Measurements from ENCODE around the gene HELZ.
"Not testable (repeated sequence)": the region's sequence is repeated elsewhere in the genome, so short reads cannot be mapped to it uniquely, and the experiment has no call there.

HELZ gene

GRCh38 chr17:67050066-67050465 is 194.9 kb downstream of the HELZ start:
- DNase-seq (ENCODE audit: low read depth in 3 of 3) = no peak

DNA sequence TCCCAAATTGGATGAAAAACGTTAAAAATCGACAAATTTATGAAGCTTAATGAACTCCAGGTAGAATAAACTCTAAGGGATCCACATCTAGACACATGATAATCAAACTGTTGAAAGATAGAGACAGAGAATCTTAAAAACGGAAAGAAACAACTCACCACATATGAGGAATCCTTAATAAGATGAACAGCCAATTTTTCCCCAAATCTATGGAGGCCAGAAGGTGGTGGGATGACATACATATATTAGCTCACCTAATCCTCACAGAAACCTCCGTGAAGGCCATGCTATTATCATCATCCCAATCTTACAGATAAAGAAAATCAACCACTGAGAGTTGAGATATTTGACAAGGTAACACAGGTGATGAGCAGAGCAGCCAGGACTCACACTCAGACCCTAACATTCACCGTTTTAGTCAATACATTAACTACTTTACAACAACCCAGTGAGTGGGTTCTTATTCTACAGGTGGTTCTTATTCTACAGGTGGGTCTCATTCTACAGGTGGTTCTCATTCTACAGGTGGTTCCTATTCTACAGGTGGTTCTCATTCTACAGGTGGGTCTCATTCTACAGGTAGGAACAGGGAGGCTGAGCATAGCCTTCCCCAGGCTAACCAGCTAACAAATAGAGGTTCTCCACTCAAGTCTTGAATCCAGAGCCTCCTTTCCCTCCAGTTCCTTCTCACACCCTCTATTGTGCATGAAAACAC is 195.8 kb downstream of the HELZ start:
- no peak for DNase-seq (ENCODE audit: low read depth in 3 of 3)

GRCh38 chr17:67047382-67047781 is 197.6 kb downstream of the HELZ start:
- no peak for DNase-seq (ENCODE audit: low read depth in 3 of 3)

- no peak for DNase-seq (ENCODE audit: low read depth in 3 of 3)
These were observed 198.6 kb downstream of the HELZ start for GRCh38 chr17:67046398-67046797.

DNA sequence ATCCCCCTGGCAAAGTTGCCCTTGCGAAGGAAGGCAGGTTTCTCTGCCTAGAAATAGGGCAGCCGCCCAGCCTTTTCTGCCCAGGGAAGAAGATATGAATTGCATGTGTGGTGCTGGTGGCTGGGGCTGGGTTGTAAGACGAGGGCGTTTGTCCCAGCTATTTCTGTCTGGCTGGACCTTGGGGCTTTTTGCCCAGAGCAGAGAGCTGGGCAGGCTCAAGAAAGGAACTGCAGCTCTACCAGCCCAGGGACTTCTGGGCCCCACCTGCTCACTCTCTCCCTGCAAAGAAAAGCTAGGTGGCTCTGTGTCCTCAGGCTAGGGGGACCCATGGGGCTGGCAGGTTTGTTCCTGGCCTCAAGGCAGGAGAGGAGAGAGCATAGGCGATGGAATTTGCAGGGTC is 200.1 kb downstream of the HELZ start:
- no peak for DNase-seq (ENCODE audit: low read depth in 3 of 3)

- DNase-seq (ENCODE audit: low read depth in 3 of 3) = no peak
These were observed 200.8 kb downstream of the HELZ start, which contains the start of gene CACNG1 for GRCh38 chr17:67044016-67044772. Gene CACNG1, plus strand, starts transcription at chr17:67044554. Its CDS starts 107 bp downstream, at chr17:67044661.

- DNase-seq (ENCODE audit: low read depth in 3 of 3) = no peak
These were observed 201.7 kb downstream of the HELZ start for GRCh38 chr17:67043283-67043682.

- no peak for DNase-seq (ENCODE audit: low read depth in 3 of 3)
These were observed 202.8 kb downstream of the HELZ start for GRCh38 chr17:67041941-67042899.

GRCh38 chr17:67041531-67041930 is 203.5 kb downstream of the HELZ start:
- DNase-seq (ENCODE audit: low read depth in 3 of 3) = no peak

GRCh38 chr17:67041119-67041518 is 203.9 kb downstream of the HELZ start:
- DNase-seq (ENCODE audit: low read depth in 3 of 3) = not testable (repeated sequence)

- DNase-seq (ENCODE audit: low read depth in 3 of 3) = no peak
These were observed 204.3 kb downstream of the HELZ start for GRCh38 chr17:67040652-67041051.

- DNase-seq (ENCODE audit: low read depth in 3 of 3) = no peak
These were observed 206.1 kb downstream of the HELZ start for GRCh38 chr17:67038861-67039365.

- no peak for DNase-seq (ENCODE audit: low read depth in 3 of 3)
These were observed 209.6 kb downstream of the HELZ start for GRCh38 chr17:67035131-67036083.

DNA sequence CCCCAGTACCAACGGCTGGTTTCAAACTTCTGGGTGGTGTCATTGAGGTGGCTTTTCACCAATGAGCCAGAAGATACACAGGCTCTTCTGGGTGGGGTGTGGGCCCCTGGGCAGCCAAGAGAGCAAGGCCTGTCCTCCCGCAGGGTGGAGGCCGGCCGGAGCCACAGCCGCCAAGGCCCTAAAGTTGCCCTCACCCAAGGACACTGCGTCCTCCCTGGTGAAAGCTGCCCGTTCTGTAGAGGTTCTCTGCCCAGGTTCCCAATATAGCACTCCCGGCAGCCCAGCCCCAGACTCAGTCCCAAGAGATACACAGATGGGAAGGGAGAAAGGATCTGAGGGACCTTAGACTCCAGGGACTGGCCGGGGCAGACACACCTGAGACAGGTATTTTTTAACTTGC is 211.4 kb downstream of the HELZ start:
- no peak for DNase-seq (ENCODE audit: low read depth in 3 of 3)

GRCh38 chr17:67032985-67033384 is 212.0 kb downstream of the HELZ start:
- DNase-seq (ENCODE audit: low read depth in 3 of 3) = no peak

DNA sequence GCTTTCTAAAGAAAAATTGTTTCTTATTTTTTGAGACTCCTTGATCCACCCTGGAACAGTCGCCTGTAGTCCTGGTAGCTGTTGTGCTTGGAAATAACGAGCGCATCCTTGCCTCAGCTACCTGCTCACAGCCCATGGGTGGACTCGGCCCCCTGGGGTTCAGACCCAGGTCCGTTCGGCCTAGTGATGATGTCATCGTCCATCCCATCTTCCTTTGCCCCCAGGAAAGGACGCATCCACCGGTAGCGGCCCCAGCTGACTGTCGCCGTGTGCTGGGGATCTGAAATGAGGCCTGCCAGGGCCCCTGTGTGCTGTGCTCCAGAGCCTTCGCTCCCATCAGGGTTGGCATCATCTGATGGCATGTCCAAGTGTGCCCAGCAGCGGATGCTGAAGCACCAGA is 212.6 kb downstream of the HELZ start:
- DNase-seq (ENCODE audit: low read depth in 3 of 3) = no peak

- DNase-seq (ENCODE audit: low read depth in 3 of 3) = no peak
These were observed 214.4 kb downstream of the HELZ start for GRCh38 chr17:67030641-67031040.

- no peak for DNase-seq (ENCODE audit: low read depth in 3 of 3)
These were observed 217.9 kb downstream of the HELZ start for GRCh38 chr17:67027031-67027628.

- no peak for DNase-seq (ENCODE audit: low read depth in 3 of 3)
These were observed 218.7 kb downstream of the HELZ start for GRCh38 chr17:67026341-67026740.

DNA sequence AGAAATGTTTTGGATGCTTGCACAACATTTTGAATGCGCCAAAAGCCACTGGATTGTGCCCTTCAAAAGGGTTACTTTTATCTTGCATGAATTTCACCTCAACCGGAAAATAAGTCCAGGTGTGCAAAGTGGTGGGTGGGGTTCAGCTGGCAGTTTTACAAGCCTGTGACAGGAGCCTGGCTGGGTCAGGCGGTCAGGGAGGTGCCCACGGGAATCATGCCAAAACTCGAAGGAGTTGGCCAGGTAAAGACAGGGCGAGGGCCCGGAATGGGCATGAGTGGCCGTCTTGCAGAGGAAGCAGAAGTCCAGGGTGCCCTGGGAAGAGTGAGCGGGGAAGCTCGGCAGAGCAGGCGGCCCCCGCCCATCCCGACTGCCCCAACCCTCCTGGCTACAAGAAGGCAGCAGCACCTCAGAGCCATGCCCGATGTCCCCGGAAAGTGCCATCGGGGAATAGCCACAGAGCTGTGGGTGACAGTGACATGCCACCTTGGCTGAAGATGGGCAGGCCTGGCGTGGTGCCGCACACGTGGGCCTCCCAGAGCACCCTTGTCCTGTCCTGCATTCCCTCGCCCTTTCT is 219.7 kb downstream of the HELZ start:
- DNase-seq (ENCODE audit: low read depth in 3 of 3) = no peak

Data from stimulated activated CD4-positive, alpha-beta T cell treated with anti-CD3 and anti-CD28 coated beads, TNF-alpha, amount 100 ng/mL, for 24 hours (primary cell).